Astrocyte (in vitro differentiated cells and primary cell): Measurements from ENCODE around the gene CMBL.

Experiments used
- CTCF ChIP-seq: IDR thresholded peaks from 2 replicates; pipeline ENCODE4 v1.5.1; 2011; ENCODE audit warnings: low read depth, mild to moderate bottlenecking, inconsistent platforms, low read length, moderate library complexity; ENCODE audit not compliant: insufficient read depth
- EZH2 ChIP-seq: IDR thresholded peaks from 2 replicates; pipeline ENCODE4 v1.6.1; 2012; ENCODE audit warnings: mild to moderate bottlenecking, low read length, inconsistent platforms; ENCODE audit not compliant: insufficient read depth

- no peak for TF ChIP-seq CTCF
- TF ChIP-seq EZH2: no peak
Measured at GRCh38 chr5:10276691-10277090, 31.0 kb downstream of the CMBL start.
